ENCODE measurements around the gene TIPIN.

DNA sequence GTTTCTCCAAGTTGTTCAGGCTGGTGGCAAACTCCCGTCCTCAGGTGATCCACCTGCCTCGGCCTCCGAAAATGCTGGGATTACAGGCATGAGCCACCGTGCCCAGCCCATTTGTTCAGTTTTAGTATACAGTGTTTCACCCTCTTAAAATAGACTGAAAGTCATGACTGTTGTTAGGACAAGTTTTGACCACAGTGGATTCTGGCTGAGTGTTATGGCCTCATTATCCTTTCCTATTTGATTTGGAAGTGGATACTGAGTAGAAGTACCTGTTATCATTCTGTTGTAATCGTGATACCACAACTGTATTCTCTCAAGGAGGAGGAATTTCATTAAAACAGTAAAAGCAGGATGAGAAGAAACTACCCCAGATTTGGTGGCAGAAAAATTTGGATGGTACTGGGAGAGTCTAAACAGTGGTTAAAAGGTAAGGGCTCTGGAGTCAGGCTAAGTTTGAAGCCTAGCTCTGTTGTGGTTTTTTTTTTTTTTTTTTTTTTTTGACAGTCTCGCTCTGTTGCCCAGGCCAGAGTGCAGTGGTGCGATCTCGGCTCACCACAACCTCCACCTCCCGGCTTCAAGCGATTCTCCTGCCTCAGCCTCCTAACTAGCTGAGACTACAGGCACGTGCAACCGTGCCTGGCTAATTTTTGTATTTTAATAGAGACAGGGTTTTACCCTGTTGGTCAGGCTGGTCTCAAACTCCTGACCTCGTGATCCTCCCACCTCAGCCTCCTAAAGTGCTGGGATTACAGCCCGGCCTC lies 32.8 kb upstream of the TIPIN start:
- TF ChIP-seq, protein P1, sequence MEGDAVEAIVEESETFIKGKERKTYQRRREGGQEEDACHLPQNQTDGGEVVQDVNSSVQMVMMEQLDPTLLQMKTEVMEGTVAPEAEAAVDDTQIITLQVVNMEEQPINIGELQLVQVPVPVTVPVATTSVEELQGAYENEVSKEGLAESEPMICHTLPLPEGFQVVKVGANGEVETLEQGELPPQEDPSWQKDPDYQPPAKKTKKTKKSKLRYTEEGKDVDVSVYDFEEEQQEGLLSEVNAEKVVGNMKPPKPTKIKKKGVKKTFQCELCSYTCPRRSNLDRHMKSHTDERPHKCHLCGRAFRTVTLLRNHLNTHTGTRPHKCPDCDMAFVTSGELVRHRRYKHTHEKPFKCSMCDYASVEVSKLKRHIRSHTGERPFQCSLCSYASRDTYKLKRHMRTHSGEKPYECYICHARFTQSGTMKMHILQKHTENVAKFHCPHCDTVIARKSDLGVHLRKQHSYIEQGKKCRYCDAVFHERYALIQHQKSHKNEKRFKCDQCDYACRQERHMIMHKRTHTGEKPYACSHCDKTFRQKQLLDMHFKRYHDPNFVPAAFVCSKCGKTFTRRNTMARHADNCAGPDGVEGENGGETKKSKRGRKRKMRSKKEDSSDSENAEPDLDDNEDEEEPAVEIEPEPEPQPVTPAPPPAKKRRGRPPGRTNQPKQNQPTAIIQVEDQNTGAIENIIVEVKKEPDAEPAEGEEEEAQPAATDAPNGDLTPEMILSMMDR (IDR thresholded peaks at IDR 0.05): no peak
- TF ChIP-seq POLR2A (IDR thresholded peaks at IDR 0.05): no peak

Measured in gastroesophageal sphincter (tissue), 3 donors.